Astrocyte (in vitro differentiated cells and primary cell): ENCODE data around the gene PRKD3.

Experiments
- CTCF ChIP-seq: IDR thresholded peaks from 2 replicates; pipeline ENCODE4 v1.5.1; 2011; ENCODE audit warnings: low read depth, mild to moderate bottlenecking, inconsistent platforms, low read length, moderate library complexity; ENCODE audit not compliant: insufficient read depth
- EZH2 ChIP-seq: IDR thresholded peaks from 2 replicates; pipeline ENCODE4 v1.6.1; 2012; ENCODE audit warnings: mild to moderate bottlenecking, low read length, inconsistent platforms; ENCODE audit not compliant: insufficient read depth

DNA sequence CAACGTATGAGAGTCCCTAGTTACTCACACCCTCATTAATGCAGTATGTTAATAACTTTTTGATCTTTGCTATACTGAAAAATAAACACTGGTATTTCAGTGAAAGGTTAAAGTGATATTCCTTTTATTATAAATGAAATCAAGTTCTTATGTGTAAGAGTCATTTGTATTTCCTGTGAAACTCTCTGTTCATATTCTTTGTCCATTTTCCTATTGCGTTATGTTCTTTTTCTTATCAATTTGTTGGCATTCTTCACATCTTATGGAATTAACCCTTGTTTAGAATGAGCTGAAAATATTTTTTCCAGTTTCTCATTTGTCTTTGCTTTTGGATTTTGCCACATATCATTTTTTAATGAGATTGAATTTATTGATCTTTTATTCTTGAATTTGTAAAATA, 48.3 kb downstream of the PRKD3 start:
- TF ChIP-seq CTCF = no peak
- TF ChIP-seq EZH2 = no peak
